Measurements from ENCODE around the gene GNG10. TPM values are rescaled to one million over a fixed set of nuclear protein-coding genes. Genes with fewer than 3 reads are reported as not detected.
"Not testable (repeated sequence)": the region's sequence is repeated elsewhere in the genome, so short reads cannot be mapped to it uniquely, and the experiment has no call there.

The GNG10 gene
- polyA plus RNA-seq, 1 donor: 41.6 TPM

- DNase-seq: no peak
These were observed 4.4 kb upstream of the GNG10 start for GRCh38 chr9:111657051-111657450.

- no peak for DNase-seq
These were observed 2.5 kb upstream of the GNG10 start for GRCh38 chr9:111658943-111659342.

- DNase-seq: no peak
These were observed 1.7 kb upstream of the GNG10 start for GRCh38 chr9:111659691-111660090.

GRCh38 chr9:111661802-111662521 lies 557 bp downstream of the GNG10 start:
- peak; percentile 19 for DNase-seq

- no peak for DNase-seq
These were observed 1.3 kb downstream of the GNG10 start for GRCh38 chr9:111662576-111663300.

GRCh38 chr9:111663301-111663823 lies 2.0 kb downstream of the GNG10 start:
- no peak for DNase-seq

GRCh38 chr9:111668026-111668573 lies 6.7 kb downstream of the GNG10 start:
- DNase-seq: no peak

GRCh38 chr9:111668601-111669000 lies 7.2 kb downstream of the GNG10 start:
- DNase-seq: not testable (repeated sequence)

- DNase-seq: no peak
These were observed 12.9 kb downstream of the GNG10 start for GRCh38 chr9:111674319-111674718.

- no peak for DNase-seq
These were observed 14.7 kb downstream of the GNG10 start for GRCh38 chr9:111676116-111676515.

- DNase-seq: no peak
These were observed 16.9 kb downstream of the GNG10 start for GRCh38 chr9:111678293-111678692.

GRCh38 chr9:111679199-111679598 lies 17.8 kb downstream of the GNG10 start:
- DNase-seq: no peak

GRCh38 chr9:111683392-111683791 lies 22.0 kb downstream of the GNG10 start:
- no peak for DNase-seq

- peak; percentile 19 for DNase-seq
These were observed 30.4 kb downstream of the GNG10 start for GRCh38 chr9:111691672-111692329.

- no peak for DNase-seq
These were observed 35.4 kb downstream of the GNG10 start for GRCh38 chr9:111696796-111697195.

GRCh38 chr9:111700776-111701175 lies 39.4 kb downstream of the GNG10 start:
- DNase-seq: no peak

GRCh38 chr9:111704503-111704902 lies 43.1 kb downstream of the GNG10 start:
- DNase-seq: no peak

GRCh38 chr9:111711548-111711947 lies 50.1 kb downstream of the GNG10 start:
- DNase-seq: no peak

- no peak for DNase-seq
These were observed 51.0 kb downstream of the GNG10 start for GRCh38 chr9:111712369-111712768.

- DNase-seq: no peak
These were observed 54.1 kb downstream of the GNG10 start for GRCh38 chr9:111715471-111715870.

- DNase-seq: no peak
These were observed 58.1 kb downstream of the GNG10 start for GRCh38 chr9:111719541-111719940.
